ENCODE measurements around the gene MSX1. TPM values are rescaled to one million over a fixed set of nuclear protein-coding genes. Genes with fewer than 3 reads are reported as not detected.

MSX1 gene
- total RNA-seq, 1 experiment from 2014 or later, result 4.7 TPM

- H3K27ac ChIP-seq (ENCODE audit: low read depth, low read length, poor library complexity, severe bottlenecking), result no peak overlapping the region
- no peaks in the 10 kb centered on the region for H3K9me3 ChIP-seq (ENCODE audit: low read depth, low read length, poor library complexity, severe bottlenecking)
- peaks cover 6% of the 10 kb centered on the region for H3K4me1 ChIP-seq (ENCODE audit: insufficient read depth, low read length, poor library complexity, severe bottlenecking)
- peaks cover 32% of the 10 kb centered on the region for H3K27me3 ChIP-seq (replicated peaks; ENCODE audit: insufficient read depth, low read depth, low read length, poor library complexity)
- intact Hi-C loops (cut with micrococcal nuclease; ENCODE audit: unreplicated experiment), result loop anchor here (5.0 kb wide), 1 partner anchor 186 kb away; no protein-coding TSS in a partner anchor
- no peak overlapping the region for H3K4me3 ChIP-seq (ENCODE audit: low read depth, low read length, poor library complexity, severe bottlenecking)
- CTCF ChIA-PET, result no interaction called here
- no peak for DNase-seq (ENCODE audit: low spot score)
- no TSS peak for BruUV-seq (replicated peaks)
- TF ChIP-seq EZH2 (IDR thresholded peaks at IDR 0.05; ENCODE audit: borderline replicate concordance, low read depth, low read length, poor library complexity, severe bottlenecking), result no peak
- TF ChIP-seq, protein P1, sequence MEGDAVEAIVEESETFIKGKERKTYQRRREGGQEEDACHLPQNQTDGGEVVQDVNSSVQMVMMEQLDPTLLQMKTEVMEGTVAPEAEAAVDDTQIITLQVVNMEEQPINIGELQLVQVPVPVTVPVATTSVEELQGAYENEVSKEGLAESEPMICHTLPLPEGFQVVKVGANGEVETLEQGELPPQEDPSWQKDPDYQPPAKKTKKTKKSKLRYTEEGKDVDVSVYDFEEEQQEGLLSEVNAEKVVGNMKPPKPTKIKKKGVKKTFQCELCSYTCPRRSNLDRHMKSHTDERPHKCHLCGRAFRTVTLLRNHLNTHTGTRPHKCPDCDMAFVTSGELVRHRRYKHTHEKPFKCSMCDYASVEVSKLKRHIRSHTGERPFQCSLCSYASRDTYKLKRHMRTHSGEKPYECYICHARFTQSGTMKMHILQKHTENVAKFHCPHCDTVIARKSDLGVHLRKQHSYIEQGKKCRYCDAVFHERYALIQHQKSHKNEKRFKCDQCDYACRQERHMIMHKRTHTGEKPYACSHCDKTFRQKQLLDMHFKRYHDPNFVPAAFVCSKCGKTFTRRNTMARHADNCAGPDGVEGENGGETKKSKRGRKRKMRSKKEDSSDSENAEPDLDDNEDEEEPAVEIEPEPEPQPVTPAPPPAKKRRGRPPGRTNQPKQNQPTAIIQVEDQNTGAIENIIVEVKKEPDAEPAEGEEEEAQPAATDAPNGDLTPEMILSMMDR (conservative IDR thresholded peaks at IDR 0.05; ENCODE audit: low read depth, low read length), result no peak
- no peaks in the 10 kb centered on the region for H3K36me3 ChIP-seq (ENCODE audit: insufficient read depth, low read length, poor library complexity, severe bottlenecking)
- POLR2A ChIA-PET (ENCODE audit: low non-redundant PET), result no interaction called here
Measured at GRCh38 chr4:4857809-4858508, 1.5 kb upstream of the MSX1 start.

DNA sequence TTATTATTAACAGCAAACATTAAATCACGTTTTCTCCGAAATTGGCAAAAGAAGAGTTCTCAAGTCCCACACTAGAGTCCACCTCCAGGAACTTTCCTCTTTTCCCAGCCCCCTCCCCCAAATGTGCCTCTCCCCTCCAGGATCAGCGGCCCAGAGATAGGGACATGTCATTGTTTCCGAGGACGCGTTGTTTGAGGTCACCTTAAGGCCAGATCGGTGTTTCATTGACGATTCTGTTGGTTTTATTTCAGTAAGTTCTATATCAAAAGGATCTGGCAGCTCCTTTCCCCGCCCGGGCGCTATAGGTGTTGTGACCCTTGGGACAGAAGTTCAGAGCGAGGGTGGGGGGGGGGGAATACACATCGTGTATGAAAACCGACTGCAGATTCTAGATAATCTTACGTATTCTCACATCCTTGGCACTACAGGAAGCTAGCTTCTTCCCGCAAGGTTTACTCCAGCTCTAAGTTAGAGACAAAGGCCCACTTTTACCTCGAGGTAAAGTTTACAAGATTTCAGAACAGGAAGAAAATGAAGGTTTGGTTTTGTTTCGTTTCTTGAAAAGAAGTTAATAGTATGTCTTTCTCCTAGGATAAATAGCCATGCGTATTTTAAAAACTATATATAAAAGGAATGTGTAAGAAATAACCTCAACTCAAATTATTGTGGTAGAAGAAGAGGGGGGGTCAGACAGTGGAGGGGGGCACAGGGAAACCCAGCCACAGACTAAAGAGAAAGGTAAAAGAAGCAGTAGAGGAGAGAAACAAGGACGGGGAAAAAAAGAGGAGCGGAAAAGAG is 739 bp upstream of the MSX1 start:
- Histone ChIP-seq H3K27ac (ENCODE audit: low read depth, low read length, poor library complexity, severe bottlenecking) (no peak overlapping the region), H3K4me3 (ENCODE audit: low read depth, low read length, poor library complexity, severe bottlenecking) (peak overlapping the region; percentile 65), H3K36me3 (ENCODE audit: insufficient read depth, low read length, poor library complexity, severe bottlenecking) (no peaks in the 10 kb centered on the region), H3K4me1 (ENCODE audit: insufficient read depth, low read length, poor library complexity, severe bottlenecking) (peaks cover 6% of the 10 kb centered on the region), H3K27me3 (replicated peaks; ENCODE audit: insufficient read depth, low read depth, low read length, poor library complexity) (peaks cover 27% of the 10 kb centered on the region), H3K9me3 (ENCODE audit: low read depth, low read length, poor library complexity, severe bottlenecking) (no peaks in the 10 kb centered on the region)
- no peak for DNase-seq (ENCODE audit: low spot score)
- ChIA-PET CTCF (no interaction called here), POLR2A (ENCODE audit: low non-redundant PET) (no interaction called here)
- TF ChIP-seq, protein P1 (conservative IDR thresholded peaks at IDR 0.05; ENCODE audit: low read depth, low read length), result no peak
- no peak for TF ChIP-seq EZH2 (IDR thresholded peaks at IDR 0.05; ENCODE audit: borderline replicate concordance, low read depth, low read length, poor library complexity, severe bottlenecking)
- intact Hi-C loops (cut with micrococcal nuclease; ENCODE audit: unreplicated experiment), result loop anchor here (5.0 kb wide), 1 partner anchor 186 kb away; no protein-coding TSS in a partner anchor
- BruUV-seq (replicated peaks), result no TSS peak

DNA sequence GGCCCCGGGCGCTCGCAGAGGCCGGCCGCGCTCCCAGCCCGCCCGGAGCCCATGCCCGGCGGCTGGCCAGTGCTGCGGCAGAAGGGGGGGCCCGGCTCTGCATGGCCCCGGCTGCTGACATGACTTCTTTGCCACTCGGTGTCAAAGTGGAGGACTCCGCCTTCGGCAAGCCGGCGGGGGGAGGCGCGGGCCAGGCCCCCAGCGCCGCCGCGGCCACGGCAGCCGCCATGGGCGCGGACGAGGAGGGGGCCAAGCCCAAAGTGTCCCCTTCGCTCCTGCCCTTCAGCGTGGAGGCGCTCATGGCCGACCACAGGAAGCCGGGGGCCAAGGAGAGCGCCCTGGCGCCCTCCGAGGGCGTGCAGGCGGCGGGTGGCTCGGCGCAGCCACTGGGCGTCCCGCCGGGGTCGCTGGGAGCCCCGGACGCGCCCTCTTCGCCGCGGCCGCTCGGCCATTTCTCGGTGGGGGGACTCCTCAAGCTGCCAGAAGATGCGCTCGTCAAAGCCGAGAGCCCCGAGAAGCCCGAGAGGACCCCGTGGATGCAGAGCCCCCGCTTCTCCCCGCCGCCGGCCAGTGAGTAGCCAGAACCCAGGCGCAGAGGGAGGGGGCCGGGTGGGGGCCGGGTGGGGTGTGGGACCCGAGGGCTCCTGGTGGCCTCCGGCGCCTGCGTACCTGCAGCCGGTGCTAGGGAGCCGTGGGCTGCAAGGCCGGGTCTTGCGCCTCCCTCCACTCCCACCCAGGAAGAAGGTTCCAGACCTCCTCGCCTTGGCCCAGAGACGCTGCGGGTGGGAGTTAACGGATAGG is 534 bp downstream of the MSX1 start:
- H3K4me1 ChIP-seq (ENCODE audit: insufficient read depth, low read length, poor library complexity, severe bottlenecking), result peaks cover 6% of the 10 kb centered on the region
- intact Hi-C loops (cut with micrococcal nuclease; ENCODE audit: unreplicated experiment), result loop anchor here (5.0 kb wide), 1 partner anchor 188 kb away; no protein-coding TSS in a partner anchor
- peak overlapping the region; percentile 65 for H3K4me3 ChIP-seq (ENCODE audit: low read depth, low read length, poor library complexity, severe bottlenecking)
- no peak for TF ChIP-seq EZH2 (IDR thresholded peaks at IDR 0.05; ENCODE audit: borderline replicate concordance, low read depth, low read length, poor library complexity, severe bottlenecking)
- POLR2A ChIA-PET (ENCODE audit: low non-redundant PET), result no interaction called here
- peaks cover 30% of the 10 kb centered on the region for H3K27me3 ChIP-seq (replicated peaks; ENCODE audit: insufficient read depth, low read depth, low read length, poor library complexity)
- DNase-seq (ENCODE audit: low spot score), result no peak
- H3K36me3 ChIP-seq (ENCODE audit: insufficient read depth, low read length, poor library complexity, severe bottlenecking), result no peaks in the 10 kb centered on the region
- no peaks in the 10 kb centered on the region for H3K9me3 ChIP-seq (ENCODE audit: low read depth, low read length, poor library complexity, severe bottlenecking)
- no TSS peak for BruUV-seq (replicated peaks)
- CTCF ChIA-PET, result no interaction called here
- peak overlapping the region; percentile 40 for H3K27ac ChIP-seq (ENCODE audit: low read depth, low read length, poor library complexity, severe bottlenecking)
